NOMO-1 treated with dmso at 0.1 percent for 144 hours (cell line): ENCODE results near the gene DSCAM.

Source experiments
- DNase-seq: peaks from one replicate; lab custom pipeline; 2025; ENCODE audit not compliant: unreplicated experiment; lab: John Stamatoyannopoulos, UW

DSCAM gene

GRCh38 chr21:39966786-39967185 lies 880.2 kb downstream of the DSCAM start:
- DNase-seq = no peak

- no peak for DNase-seq
Measured at GRCh38 chr21:39965026-39965425, 881.9 kb downstream of the DSCAM start.

DNA sequence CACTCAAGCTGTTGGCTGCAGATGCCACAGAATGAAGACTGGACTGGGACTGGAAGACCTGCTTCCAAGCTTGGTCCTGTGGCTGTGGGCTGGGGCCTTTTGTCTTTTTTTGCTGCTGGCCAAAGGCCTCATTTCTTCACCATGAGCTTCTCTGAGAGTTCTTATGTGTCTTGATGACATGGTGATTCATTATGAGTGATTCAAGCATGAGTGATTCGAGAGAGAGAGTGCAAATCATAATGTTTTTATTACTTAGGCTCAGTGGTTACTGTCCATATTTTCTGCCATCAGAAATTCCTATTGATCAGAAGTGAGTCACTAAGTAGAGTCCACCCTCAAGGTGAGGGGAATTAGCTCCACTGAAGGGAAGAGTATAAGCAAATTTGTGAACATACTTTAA lies 885.7 kb downstream of the DSCAM start:
- no peak for DNase-seq
